PFSK-1 (cell line): ENCODE measurements around the gene DENND6B.

Experiments used
- FOXP2 ChIP-seq: optimal IDR thresholded peaks from 2 replicates; pipeline ENCODE3; 2011; ENCODE audit warnings: borderline replicate concordance, control low read depth, inconsistent platforms; ENCODE audit not compliant: insufficient read depth; ENCODE audit errors: extremely low read length, extremely low read depth
- POLR2AphosphoS5 ChIP-seq: IDR thresholded peaks from 2 replicates; pipeline ENCODE4 v1.6.1; 2012; ENCODE audit warnings: low read depth, mild to moderate bottlenecking, control low read depth, low read length, moderate library complexity
- REST ChIP-seq, 2 experiments: IDR thresholded peaks; 2 replicates each; pipeline versions ENCODE4 v1.6.1 to v1.8.0; 2011 to 2012; ENCODE audit warnings: low read depth in 2 of 2, low read length in 2 of 2, control low read depth in 1 of 2, inconsistent platforms in 1 of 2, mild to moderate bottlenecking in 1 of 2, moderate library complexity in 1 of 2; ENCODE audit not compliant: insufficient read depth in 1 of 2
- SIN3A ChIP-seq: IDR thresholded peaks from 2 replicates; pipeline ENCODE4 v1.6.1; 2012; ENCODE audit warnings: mild to moderate bottlenecking, low read length, moderate library complexity, borderline replicate concordance; ENCODE audit not compliant: insufficient read depth
- TAF1 ChIP-seq: IDR thresholded peaks from 2 replicates; pipeline ENCODE4 v1.6.1; 2012; ENCODE audit warnings: low read length, control low read depth, borderline replicate concordance; ENCODE audit not compliant: insufficient read depth

Gene DENND6B

GRCh38 chr22:50277761-50278160 is 49.1 kb downstream of the DENND6B start:
- TF ChIP-seq TAF1 (no peak), FOXP2 (no peak), REST (IDR thresholded peaks at IDR 0.05; ENCODE audit: insufficient read depth in 1 of 2, low read depth in 2 of 2, low read length in 2 of 2) (no peak), SIN3A (no peak), POLR2AphosphoS5 (no peak)

- TF ChIP-seq FOXP2 = no peak
- TF ChIP-seq POLR2AphosphoS5 = no peak
- no peak for TF ChIP-seq REST (IDR thresholded peaks at IDR 0.05; ENCODE audit: insufficient read depth in 1 of 2, low read depth in 2 of 2, low read length in 2 of 2)
- no peak for TF ChIP-seq SIN3A
- TF ChIP-seq TAF1 = no peak
These were observed 50.7 kb downstream of the DENND6B start for GRCh38 chr22:50276143-50276542.

GRCh38 chr22:50275181-50276055 is 51.4 kb downstream of the DENND6B start:
- TF ChIP-seq SIN3A (no peak), POLR2AphosphoS5 (no peak), TAF1 (no peak), REST (IDR thresholded peaks at IDR 0.05; ENCODE audit: insufficient read depth in 1 of 2, low read depth in 2 of 2, low read length in 2 of 2) (no peak), FOXP2 (no peak)

GRCh38 chr22:50274771-50275170 is 52.0 kb downstream of the DENND6B start:
- no peak for TF ChIP-seq POLR2AphosphoS5
- TF ChIP-seq SIN3A = no peak
- no peak for TF ChIP-seq REST (IDR thresholded peaks at IDR 0.05; ENCODE audit: insufficient read depth in 1 of 2, low read depth in 2 of 2, low read length in 2 of 2)
- TF ChIP-seq TAF1 = no peak
- TF ChIP-seq FOXP2 = no peak
